ENCODE results near the gene PRSS53.

The PRSS53 gene

GRCh38 chr16:31093132-31093703 is 4.5 kb upstream of the PRSS53 start:
- peak; percentile 43 for DNase-seq

- no peak for DNase-seq
These were observed 3.6 kb upstream of the PRSS53 start for GRCh38 chr16:31092330-31092729.

GRCh38 chr16:31090540-31090939 is 1.8 kb upstream of the PRSS53 start:
- no peak for DNase-seq

- DNase-seq: no peak
These were observed 456 bp upstream of the PRSS53 start for GRCh38 chr16:31089199-31089598.

- no peak for DNase-seq
These were observed 772 bp downstream of the PRSS53 start for GRCh38 chr16:31087971-31088370.

GRCh38 chr16:31087481-31087880 is 1.3 kb downstream of the PRSS53 start:
- no peak for DNase-seq

- DNase-seq: no peak
These were observed 2.2 kb downstream of the PRSS53 start for GRCh38 chr16:31086629-31086906.

- no peak for DNase-seq
These were observed 2.7 kb downstream of the PRSS53 start for GRCh38 chr16:31085873-31086628.

GRCh38 chr16:31085411-31085810 is 3.3 kb downstream of the PRSS53 start:
- DNase-seq: no peak

- no peak for DNase-seq
These were observed 4.0 kb downstream of the PRSS53 start for GRCh38 chr16:31084584-31085302.

GRCh38 chr16:31083981-31084380 is 4.8 kb downstream of the PRSS53 start:
- no peak for DNase-seq

- DNase-seq: no peak
These were observed 5.2 kb downstream of the PRSS53 start for GRCh38 chr16:31083556-31083955.

- DNase-seq: no peak
These were observed 5.7 kb downstream of the PRSS53 start for GRCh38 chr16:31083081-31083480.

- DNase-seq: no peak
These were observed 6.2 kb downstream of the PRSS53 start for GRCh38 chr16:31082368-31083045.

- no peak for DNase-seq
These were observed 7.1 kb downstream of the PRSS53 start for GRCh38 chr16:31081428-31082351.

- DNase-seq: no peak
These were observed 7.9 kb downstream of the PRSS53 start for GRCh38 chr16:31080756-31081419.

- no peak for DNase-seq
These were observed 8.6 kb downstream of the PRSS53 start for GRCh38 chr16:31080035-31080629.

- no peak for DNase-seq
These were observed 9.3 kb downstream of the PRSS53 start for GRCh38 chr16:31079342-31079944.

- no peak for DNase-seq
These were observed 10.0 kb downstream of the PRSS53 start for GRCh38 chr16:31078597-31079341.

GRCh38 chr16:31077592-31078396 is 10.9 kb downstream of the PRSS53 start:
- no peak for DNase-seq

Measured in fibroblast of skin of right quadriceps (primary cell).